ENCODE results near the gene SFTA2.
"Not testable (repeated sequence)": the region's sequence is repeated elsewhere in the genome, so short reads cannot be mapped to it uniquely, and the experiment has no call there.

Gene SFTA2

DNA sequence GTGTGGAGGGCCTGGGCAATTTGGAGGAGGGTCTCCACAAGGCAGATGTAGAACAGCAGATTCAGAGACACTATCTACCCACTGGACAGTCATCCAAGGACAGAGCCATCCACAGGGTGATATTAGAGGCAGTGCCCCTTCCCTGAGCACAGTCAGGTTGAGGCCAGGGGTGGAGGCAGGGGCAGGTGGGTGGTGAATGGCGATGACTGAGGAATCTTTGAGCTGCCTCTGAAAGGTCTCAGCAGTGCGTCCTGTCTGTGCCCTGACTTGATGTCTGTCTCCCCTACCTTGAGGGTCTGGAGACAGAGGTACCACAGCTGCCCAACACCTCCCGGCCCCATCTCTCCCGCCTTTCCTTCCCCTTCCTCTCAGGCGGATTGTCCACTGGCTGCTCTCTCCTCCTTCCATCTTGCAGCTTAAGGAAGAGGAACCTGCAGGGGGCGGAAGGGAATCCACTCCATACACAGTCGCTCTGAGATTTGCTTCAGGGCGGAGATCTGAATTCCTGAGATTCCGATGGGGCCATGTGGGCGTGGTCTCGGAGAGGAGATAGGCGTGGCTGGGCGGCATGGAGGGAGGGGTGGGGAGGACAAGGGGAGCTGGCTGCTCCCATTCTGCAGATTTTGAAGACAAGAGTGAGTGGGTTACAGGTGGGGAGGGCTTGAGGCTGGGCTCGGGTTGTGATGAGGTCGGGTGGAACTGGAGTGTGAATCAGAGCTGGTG is 10.5 kb upstream of the SFTA2 start:
- no peak for FAIRE-seq

DNA sequence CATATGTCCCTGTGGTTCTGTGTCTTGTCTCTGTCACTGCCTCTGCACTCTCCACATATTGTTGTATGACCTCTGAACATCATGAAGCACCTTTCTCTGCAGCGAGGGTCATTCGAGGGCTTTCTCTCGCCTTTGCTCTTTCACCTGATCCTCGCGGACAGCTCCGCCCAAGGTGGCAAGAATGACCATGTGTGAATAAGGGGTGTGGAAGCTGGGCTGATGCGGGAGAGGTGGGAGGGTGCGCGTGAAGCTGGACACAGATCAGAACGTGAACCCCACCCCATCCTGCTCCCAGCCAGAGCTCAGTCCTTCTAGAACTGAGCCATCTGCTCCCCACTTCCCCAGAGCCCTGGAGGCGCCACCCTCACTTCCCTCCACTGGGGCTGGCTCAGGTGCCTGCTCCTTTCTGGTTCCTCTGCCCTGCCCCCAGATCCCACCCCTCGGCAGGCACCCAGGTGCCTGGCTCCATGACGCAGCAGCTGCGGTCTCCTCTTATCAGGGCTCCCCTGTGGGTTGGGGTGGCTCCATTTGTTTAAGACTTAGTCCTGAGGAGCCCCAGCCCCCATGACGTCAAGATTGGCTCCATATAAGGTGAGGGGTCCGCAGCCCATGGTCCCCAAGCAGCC is 8.5 kb upstream of the SFTA2 start, which contains the start of gene MUCL3:
TSS of gene MUCL3 (plus strand) at position 613 of the 626 bp plus-strand sequence. CDS start 27 bp downstream, outside the sequence.
- FAIRE-seq: no peak

DNA sequence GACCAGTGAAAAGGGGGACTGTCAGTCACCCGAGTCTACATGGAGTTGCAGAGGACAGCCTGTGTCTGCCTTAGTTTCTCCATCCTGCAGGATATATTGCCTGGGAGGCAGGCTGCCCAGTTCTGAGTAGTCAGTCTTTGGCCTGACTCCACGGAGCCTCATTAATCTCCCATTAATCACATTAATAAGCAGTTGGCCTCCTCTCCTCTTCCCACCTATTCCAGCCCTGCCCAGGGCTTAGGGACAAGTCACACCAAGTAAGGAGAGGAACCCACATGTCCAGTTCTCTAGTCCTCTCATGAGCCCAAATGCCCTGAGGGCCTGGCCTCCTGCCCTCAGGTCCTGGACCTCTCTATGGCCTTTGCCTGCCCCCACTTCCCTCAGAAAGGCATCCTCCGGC is 7.5 kb upstream of the SFTA2 start:
- no peak for FAIRE-seq

DNA sequence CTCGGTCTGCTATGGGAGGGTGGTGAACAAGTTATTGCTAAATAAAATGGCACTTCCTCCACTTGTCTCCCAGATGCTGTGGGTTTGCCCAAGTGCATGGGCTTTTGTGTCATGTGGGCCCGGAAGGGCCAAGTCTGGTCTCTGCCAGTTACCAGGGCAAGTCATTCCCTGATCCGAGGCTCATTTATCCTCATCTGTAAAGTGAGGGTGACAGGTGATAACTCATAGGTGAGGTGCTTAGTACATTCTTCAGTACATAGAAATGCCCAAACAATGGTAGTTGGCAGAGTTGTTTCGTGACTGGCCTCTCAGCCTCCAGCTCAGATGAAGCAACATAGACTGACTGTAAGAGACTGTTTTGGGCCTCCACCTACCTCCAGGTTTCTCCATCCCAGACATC is 6.8 kb upstream of the SFTA2 start:
- no peak for FAIRE-seq

DNA sequence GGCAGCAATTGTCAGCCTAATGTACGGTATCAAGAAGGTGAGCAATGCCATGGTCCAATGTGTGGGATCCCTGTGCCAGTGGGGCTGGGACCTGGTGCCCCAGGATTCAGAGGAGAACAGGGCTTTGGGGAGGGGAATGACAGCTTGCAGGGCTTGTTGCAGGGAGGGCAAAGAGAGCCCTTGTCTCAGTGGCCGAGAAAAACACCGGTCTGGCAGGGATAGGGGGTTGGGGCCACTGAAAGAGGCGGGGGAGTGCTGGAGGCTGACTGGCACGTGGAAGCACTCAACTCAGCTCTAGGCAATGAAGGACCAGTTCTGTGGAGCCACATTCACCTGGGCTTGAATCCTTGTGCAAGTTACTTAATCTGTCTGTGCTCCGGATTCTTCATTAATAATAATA is 5.3 kb upstream of the SFTA2 start:
- FAIRE-seq: no peak

DNA sequence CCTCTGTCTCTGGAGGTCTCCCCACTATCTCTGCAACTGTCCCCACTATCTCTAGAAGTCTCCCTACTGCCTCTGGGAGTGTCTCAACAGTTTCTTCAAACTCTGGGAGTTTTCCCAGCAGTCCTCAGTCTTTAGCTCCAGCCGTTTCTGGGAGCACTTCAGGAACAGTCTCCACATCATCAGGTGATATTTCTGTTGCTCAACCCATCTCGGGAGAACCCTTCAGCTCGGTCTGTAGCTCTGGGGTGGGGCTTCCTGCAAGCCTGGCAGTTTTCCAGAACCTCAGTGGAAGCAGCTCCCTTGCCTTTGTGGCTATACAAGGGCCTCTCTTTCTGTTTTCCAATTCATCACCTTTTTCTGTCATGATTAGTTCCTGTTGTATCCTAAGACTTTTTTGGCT is 3.0 kb upstream of the SFTA2 start:
- FAIRE-seq: no peak

DNA sequence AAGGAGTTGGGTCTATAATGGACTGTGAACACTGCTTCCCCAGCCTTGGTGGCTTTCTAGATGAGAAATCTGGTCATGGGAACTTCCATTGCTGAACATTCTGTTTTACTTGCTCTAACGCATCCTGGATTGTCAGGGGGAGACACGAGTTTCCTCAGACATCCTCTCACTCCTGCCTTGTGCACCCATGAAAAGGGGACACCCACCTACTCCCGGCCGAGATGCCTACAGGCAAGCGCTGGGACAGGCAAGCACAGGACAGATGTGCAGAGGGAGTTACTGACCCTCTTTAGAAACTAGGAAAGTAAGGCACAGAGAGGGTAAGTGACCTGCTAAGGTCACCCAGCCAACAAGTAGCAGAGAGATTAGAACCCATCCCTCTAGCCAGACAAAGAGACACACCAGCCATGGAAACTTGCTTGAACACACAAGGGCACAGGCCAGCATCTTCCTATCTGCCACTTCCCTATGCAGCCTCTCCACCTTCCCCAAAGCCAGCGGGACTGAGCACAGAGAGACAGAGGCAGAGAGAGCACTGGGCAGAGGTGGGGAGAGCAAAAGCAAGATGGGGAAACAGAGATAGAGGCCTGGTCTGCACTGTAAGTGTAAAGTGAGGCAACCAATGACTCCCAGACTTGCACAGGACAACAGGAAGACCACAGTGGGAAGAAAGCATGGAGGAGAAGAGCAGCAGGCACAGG is 845 bp upstream of the SFTA2 start:
- FAIRE-seq: no peak

DNA sequence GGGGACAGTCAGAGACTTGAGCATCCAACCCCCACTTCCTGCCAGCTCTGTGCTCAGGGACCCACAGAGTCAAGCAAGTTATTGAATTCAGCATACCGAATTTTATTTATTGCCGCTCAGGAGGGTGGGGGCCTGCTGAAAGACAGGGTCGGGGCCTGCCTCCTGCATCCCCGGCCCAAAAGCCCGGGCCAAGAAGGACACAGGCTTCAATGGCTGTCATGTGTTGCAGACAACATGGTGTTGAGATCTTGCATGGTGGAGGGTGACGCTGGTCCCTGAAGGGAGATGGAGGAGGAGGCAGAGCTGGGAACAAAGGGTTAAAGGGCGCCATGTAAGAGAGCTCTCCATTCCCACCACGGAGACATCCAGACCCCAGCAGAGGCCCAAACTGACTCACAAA is 698 bp downstream of the SFTA2 start:
- FAIRE-seq: no peak

DNA sequence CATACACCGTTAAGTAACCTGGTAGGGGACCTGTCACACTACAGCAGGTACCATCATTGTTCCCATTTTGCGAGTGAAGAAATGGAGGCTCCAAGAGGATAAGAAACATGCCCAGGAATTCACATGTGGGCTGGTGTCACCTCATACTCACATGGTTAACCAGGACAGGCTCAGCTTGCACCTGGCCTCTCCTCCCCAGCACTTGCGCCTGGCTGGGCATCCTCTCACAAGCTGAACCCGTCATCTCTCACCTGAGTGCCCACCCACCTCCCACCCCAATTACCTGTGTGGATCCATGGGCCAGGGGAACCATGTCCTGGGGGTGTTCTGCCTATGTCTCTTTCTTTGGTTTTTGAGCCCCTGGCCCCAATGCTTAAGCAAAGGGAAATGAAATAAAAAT is 1.5 kb downstream of the SFTA2 start:
- FAIRE-seq: no peak

DNA sequence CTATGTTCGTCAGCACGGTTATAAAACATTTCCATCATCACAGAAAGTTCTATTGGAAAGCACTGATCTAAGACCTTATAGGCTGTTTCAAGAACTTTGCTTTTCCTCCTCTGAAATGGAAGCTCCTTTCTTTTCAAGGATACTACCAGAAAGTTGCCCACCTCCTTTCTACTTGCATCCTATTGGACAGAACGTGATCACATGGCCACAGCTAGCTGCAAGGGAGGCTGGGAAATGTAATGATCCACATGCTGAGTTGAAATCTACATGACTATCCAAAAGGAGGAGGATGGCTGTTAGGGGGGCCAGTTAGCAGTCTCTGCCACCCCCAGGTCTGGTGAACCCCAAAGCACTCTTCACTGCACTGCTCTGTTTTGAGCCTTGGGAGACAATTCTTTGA is 3.3 kb downstream of the SFTA2 start:
- no peak for FAIRE-seq

DNA sequence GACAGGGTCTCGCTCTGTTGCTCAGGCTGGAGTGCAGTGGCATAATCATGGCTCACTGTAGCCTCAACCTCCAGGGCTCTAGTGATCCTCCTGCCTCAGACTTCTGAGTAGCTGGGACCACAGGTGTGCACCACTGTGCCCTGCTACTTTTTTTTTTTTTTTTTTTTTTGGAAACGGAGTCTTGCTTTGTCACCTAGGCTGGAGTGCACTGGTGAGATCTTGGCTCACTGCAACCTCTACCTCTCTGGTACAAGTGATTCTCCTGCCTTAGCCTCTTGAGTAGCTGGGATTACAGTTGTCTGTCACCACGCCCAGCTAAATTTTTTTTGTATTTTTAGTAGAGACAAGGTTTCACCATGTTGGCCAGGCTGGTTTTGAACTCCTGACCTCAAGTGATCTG is 4.9 kb downstream of the SFTA2 start:
- not testable (repeated sequence) for FAIRE-seq

DNA sequence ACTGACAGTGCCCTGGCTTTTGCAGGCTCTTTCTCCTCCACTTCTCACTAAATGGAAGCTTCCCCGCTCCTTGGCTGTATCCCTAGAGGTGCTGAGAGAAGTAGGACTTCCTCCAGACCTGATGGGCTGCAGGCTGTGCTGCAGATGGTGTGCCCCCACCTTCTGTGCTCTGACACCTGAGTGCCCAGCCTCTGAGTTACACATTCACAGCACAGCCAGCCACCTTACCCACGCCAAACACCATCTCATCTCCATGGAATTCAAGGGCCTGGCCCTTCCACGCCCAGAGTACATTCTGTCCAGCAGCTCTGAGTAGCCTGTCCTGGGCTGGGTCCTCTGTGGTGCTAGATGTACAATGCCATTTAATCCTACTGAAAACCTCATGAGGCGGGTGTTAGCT is 5.3 kb downstream of the SFTA2 start:
- no peak for FAIRE-seq

DNA sequence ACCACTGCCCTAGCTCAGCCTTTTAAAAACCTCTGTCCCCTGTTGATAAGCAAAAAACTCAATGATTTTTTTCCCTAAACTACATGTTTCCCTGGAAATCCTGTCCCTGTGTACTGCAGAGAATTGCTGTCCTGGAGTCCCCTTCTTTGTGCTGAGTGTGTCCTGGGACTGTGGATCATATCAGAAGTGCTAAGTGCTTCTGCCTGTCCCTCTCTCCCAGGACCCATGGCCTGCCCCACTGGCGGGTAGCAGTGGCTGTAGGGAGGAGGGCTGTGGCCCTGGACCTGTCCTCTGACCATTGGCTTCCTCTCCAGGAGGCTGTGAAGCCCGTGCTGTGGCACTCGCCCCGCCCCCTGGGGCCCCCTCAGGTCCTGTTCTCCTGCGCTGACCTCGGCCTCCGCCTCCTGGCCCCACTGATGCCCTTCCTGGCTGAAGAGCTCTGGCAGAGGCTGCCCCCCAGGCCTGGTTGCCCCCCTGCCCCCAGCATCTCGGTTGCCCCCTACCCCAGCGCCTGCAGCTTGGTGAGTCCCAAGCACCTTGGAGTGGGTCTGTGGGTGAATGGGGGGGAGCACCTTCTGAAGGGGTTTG is 7.8 kb downstream of the SFTA2 start:
- FAIRE-seq: not testable (repeated sequence)

DNA sequence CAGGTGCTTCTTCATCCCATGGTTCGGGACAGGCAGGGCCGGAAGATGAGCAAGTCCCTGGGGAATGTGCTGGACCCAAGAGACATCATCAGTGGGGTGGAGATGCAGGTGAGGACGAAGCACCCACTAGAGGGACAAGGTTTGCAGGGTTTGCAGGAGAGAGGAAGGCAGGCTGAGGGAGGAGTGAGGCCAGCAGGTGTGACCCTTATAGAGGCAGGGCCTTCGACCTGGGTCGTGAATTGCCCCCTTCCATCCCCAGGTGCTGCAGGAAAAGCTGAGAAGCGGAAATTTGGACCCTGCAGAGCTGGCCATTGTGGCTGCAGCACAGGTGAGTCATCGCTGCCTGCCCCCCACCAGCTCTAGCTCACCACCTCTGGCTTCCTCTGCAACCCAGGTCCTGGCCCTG is 9.5 kb downstream of the SFTA2 start:
- no peak for FAIRE-seq

DNA sequence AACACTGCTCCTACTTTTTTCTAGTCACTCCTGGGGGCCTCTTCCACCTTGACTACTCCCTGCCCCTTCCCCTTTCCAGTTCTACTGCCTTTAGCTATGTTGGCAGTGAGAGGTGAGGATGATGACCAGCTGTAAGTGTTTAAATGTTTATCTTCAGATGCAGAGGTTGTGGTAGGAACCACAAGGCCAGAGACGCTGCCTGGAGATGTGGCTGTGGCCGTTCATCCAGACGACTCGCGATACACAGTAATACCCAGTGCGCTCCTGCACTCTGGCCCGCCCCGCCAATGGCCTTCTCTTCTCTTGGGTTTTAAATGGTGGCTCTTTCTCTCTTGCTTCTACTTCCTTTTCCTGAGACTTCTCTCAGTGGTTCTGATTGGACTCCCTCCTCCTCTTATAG is 13.3 kb downstream of the SFTA2 start:
- FAIRE-seq: no peak

DNA sequence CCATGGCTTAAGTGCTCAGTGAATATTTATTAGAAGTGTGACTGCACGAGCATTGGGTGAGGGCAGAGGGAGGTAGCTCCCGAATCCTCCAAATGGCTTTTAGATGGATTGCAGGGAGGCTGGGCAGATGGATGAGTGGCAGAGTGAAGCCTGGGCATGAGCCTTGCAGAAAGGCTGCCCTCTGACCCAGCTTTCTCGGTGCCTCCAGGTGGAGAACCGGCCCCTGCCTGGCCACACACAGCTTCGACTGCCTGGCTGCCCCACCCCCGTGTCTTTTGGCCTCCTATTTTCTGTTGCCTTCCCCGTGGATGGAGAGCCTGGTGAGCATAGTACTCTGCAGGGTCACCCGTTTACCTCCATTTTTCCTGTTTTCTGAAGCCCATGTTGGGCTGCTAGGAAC is 14.5 kb downstream of the SFTA2 start:
- no peak for FAIRE-seq

DNA sequence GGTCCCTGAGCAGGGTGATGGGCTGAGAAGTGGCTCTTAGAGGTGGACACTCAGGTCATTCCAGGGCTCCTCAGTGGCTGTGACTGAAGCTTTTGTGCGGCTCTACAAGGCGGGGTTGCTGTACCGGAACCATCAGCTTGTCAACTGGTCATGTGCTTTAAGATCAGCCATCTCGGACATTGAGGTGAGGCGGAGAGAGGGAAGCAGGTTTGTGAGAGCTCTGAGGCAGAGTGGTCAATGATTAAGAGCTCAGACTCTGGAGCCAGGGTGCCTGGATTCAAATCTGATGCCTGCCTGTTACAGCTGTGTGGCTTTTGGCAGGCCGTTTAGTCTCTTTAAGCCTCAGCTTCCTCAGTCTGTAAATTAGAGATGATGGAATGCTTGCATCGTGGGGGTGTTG is 14.9 kb downstream of the SFTA2 start:
- FAIRE-seq: no peak

DNA sequence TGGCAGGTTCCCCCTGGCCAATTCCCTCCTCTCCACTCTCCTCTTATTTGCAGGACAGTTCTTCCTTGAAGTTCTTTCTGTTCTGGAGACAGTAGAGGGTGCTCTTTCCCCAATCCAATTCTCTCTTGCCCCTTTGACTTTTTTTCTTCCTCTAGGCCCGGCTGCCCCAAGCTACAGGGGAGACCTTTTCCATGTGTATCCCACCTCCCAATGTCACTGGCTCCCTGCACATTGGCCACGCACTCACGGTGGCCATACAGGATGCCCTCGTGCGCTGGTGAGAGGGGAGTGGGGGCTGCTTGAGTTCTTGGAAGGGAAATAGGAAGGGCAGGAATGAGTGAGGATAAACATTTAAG is 16.4 kb downstream of the SFTA2 start:
- no peak for FAIRE-seq

DNA sequence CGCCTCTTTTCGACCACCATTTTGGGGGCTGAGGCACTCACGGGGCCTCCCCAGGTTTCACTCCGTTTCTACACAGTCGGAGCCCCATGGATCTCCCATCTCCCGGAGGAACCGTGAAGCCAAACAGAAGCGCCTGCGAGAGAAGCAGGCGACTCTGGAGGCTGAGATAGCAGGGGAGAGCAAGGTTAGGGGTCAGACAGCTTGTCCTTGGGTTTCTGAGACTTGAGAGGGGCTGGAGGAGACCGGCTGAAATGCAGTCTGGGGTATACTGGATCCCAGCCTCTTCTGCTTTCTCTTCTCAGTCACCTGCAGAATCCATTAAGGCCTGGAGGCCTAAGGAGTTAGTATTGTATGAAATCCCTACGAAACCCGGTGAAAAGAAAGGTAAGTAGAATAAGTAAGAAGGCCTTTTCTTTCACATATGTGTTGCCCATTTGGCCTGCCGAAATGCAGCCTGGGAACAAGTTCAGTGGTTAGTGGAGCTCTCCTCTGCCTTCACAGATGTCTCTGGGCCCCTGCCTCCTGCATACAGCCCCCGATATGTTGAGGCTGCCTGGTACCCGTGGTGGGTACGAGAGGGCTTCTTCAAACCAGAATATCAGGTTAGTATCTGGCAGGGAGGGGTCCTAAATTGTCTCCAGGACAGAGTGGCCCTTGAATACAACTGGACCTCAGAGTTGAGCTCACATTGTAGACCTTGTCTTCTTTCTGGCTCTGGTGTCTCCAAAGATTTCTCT is 16.9 kb downstream of the SFTA2 start:
- no peak for FAIRE-seq

DNA sequence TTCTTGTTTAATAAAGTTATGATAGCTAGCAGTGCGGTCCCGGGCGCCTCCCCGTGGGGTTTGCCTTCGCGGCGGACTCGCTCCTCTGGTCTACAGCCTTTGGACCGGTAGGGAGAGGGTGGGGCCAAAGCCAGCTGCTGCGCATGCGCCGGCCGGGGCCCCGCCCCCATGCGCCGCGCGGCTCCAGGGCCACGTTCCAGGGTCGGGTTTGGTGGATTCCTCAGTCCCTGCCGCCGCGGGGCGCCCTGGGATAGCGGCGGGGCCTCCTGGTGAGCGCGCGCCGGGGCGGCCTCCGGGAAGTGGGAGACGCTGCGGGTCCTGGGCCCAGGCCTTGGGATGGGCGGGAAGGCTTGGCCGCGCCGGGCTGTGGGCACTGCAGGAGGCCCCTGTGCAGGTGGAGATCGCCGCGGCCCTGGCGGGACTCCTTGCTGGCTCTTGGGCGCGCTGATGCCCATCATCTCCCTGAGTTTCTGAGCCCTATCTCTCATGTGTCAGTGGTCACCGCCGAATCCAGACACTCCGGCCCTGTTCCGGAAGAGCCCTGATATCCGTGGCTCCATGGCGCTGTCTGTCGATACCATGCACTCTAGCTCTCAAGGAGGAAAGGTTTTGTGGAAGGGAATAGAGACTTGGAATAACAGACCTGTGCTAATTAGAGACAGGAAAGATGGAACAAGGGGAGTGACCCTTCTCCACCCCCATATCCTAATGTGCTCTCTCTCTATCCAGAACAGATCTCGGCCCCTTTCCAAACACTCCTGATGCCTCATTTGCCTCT is 17.7 kb downstream of the SFTA2 start, which contains the start of gene VARS2:
TSS of gene VARS2 (plus strand) at position 163 of the 778 bp plus-strand sequence. CDS start at position 762, 599 bp downstream.
- FAIRE-seq: no peak

DNA sequence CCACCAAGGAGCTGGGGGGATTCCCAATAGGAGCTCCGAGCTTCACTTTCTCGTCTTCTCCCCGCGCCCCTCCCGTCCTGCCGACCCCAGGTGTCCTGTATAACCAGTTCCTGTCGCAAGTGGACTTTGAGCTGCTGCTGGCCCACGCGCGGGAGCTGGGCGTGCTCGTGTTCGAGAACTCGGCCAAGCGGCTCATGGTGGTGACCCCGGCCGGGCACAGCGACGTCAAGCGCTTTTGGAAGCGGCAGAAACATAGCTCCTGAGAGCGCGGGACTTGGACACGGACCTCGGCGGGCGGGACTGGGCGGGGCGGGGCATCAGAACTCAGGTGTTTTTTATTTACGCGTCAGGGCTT is 18.3 kb downstream of the SFTA2 start:
- no peak for FAIRE-seq
